GM13976 (cell line): ENCODE measurements around the gene HSPE1.

ENCODE experiments used
- DNase-seq: peaks from one replicate; pipeline ENCODE4 v3.0.0; 2012; ENCODE audit warnings: low spot score
- CTCF ChIP-seq: IDR thresholded peaks from 2 replicates; pipeline ENCODE4 v1.5.1; 2012; ENCODE audit warnings: borderline replicate concordance, mild to moderate bottlenecking; ENCODE audit not compliant: insufficient read depth; ENCODE audit errors: extremely low read depth, missing control alignments, control extremely low read depth
- in situ Hi-C: fragments of 300-500 bp; cut with MboI; formaldehyde crosslinking; loops from one replicate; pipeline ENCODE4 v1.12.0; 2022; ENCODE audit warnings: low sequenced_read_pairs, mixed read lengths, inconsistent platforms; ENCODE audit not compliant: unreplicated experiment

Gene HSPE1

GRCh38 chr2:197486175-197486574 lies 14.0 kb upstream of the HSPE1 start:
- TF ChIP-seq CTCF = no peak
- no peak for DNase-seq
- in situ Hi-C loops = no loop called here

- no peak for TF ChIP-seq CTCF
- in situ Hi-C loops = no loop called here
- no peak for DNase-seq
Measured at GRCh38 chr2:197487385-197487784, 12.8 kb upstream of the HSPE1 start.

- no peak for TF ChIP-seq CTCF
- no peak for DNase-seq
- in situ Hi-C loops = no loop called here
Measured at GRCh38 chr2:197495433-197496134, 4.6 kb upstream of the HSPE1 start.

- TF ChIP-seq CTCF = no peak
- DNase-seq = no peak
- in situ Hi-C loops = no loop called here
Measured at GRCh38 chr2:197496695-197497094, 3.5 kb upstream of the HSPE1 start.

- no peak for TF ChIP-seq CTCF
- DNase-seq = no peak
- in situ Hi-C loops = no loop called here
Measured at GRCh38 chr2:197497326-197497725, 2.9 kb upstream of the HSPE1 start.

GRCh38 chr2:197498235-197498936 lies 1.8 kb upstream of the HSPE1 start:
- no peak for DNase-seq
- in situ Hi-C loops = no loop called here

More at GRCh38 chr2:197498235-197498936, 1.8 kb upstream of the HSPE1 start:
- no peak for TF ChIP-seq CTCF
